GM23248 (cell line): ENCODE results near the gene SCAP.

Experiments
- EZH2 ChIP-seq: fragments of 200-600 bp; sonication (generic); IDR thresholded peaks from 2 replicates; pipeline ENCODE4 v1.6.1; 2018; ENCODE audit warnings: antibody characterized with exemption, mild to moderate bottlenecking; ENCODE audit not compliant: insufficient read depth, poor library complexity, severe bottlenecking
- EZH2phosphoT487 ChIP-seq: fragments of 200-600 bp; sonication (generic); IDR thresholded peaks from 2 replicates; pipeline ENCODE4 v1.6.1; 2018; ENCODE audit warnings: antibody characterized with exemption, moderate library complexity, mild to moderate bottlenecking, low read depth; ENCODE audit not compliant: insufficient read depth

GRCh38 chr3:47366833-47367232 is 108.9 kb downstream of the SCAP start:
- TF ChIP-seq EZH2phosphoT487 (no peak), EZH2 (no peak)
